Measurements from ENCODE around the gene GRID1.

- TF ChIP-seq ZNF10 (tag by site-specific recombination; IDR thresholded peaks at IDR 0.05) = no peak
- no peak for TF ChIP-seq CTCF (tag by site-specific recombination; IDR thresholded peaks at IDR 0.05)
- TF ChIP-seq ZBTB7A (tag by site-specific recombination; IDR thresholded peaks at IDR 0.05; ENCODE audit: low read depth) = no peak
- no peak for TF ChIP-seq PRDM4 (tag by site-specific recombination; IDR thresholded peaks at IDR 0.05)
These were observed 294.2 kb downstream of the GRID1 start for GRCh38 chr10:86072413-86072812.
